DND-41 (cell line): ENCODE results near the gene NEFH.

ENCODE experiments used
- ATAC-seq: fragments of 200-7000 bp; cut with Tn5 transposase; 3 replicates; pipeline ENCODE4 v1.9.1; 2021; ENCODE audit warnings: low read depth; ENCODE audit not compliant: insufficient read depth
- DNase-seq: peaks from one replicate; pipeline ENCODE4 v3.0.0-alpha.2; 2020
- H2AFZ ChIP-seq: 2 replicates; pipeline ENCODE4 v1.6.0; 2012; ENCODE audit warnings: low read depth, low read length
- H3K27ac ChIP-seq: 2 replicates; pipeline ENCODE4 v1.5.1; 2012; ENCODE audit warnings: low read length, inconsistent platforms
- H3K27me3 ChIP-seq: fragments of 200-600 bp; sonication (generic); 2 replicates; pipeline ENCODE4 v1.6.0; 2012; ENCODE audit warnings: low read length, mild to moderate bottlenecking, inconsistent platforms; ENCODE audit not compliant: insufficient read depth, poor library complexity
- H3K36me3 ChIP-seq: 2 replicates; pipeline ENCODE4 v1.5.1; 2012; ENCODE audit warnings: low read length, inconsistent platforms; ENCODE audit not compliant: insufficient read depth
- H3K4me1 ChIP-seq: 2 replicates; pipeline ENCODE4 v1.5.1; 2012; ENCODE audit warnings: mild to moderate bottlenecking, low read length; ENCODE audit not compliant: insufficient read depth
- H3K4me2 ChIP-seq: 2 replicates; pipeline ENCODE4 v1.6.0; 2012; ENCODE audit warnings: mild to moderate bottlenecking, moderate library complexity, low read length, inconsistent platforms; ENCODE audit not compliant: insufficient read depth
- H3K4me3 ChIP-seq, 2 experiments: fragments of 200-600 bp in 1 of 2; shearing (Covaris generic) in 1 of 2; 2 replicates each; pipeline ENCODE4 v1.5.1; 2012 to 2016; ENCODE audit warnings: inconsistent platforms in 2 of 2, low read length in 2 of 2, mild to moderate bottlenecking in 2 of 2, low read depth in 1 of 2, moderate library complexity in 1 of 2
- H3K79me2 ChIP-seq: 2 replicates; pipeline ENCODE4 v1.6.0; 2012; ENCODE audit warnings: low read length, inconsistent platforms; ENCODE audit not compliant: insufficient read depth
- H3K9ac ChIP-seq: 2 replicates; pipeline ENCODE4 v1.6.0; 2012; ENCODE audit warnings: low read depth, mild to moderate bottlenecking, inconsistent platforms, low read length, moderate library complexity
- H3K9me3 ChIP-seq: 2 replicates; pipeline ENCODE4 v1.5.1; 2012; ENCODE audit warnings: low read length, moderate library complexity, mild to moderate bottlenecking, inconsistent platforms; ENCODE audit not compliant: insufficient read depth, severe bottlenecking
- H4K20me1 ChIP-seq: 2 replicates; pipeline ENCODE4 v1.6.0; 2012; ENCODE audit warnings: low read length; ENCODE audit not compliant: insufficient read depth
- EZH2 ChIP-seq: IDR thresholded peaks from 3 replicates; pipeline ENCODE4 v1.6.1; 2012; ENCODE audit warnings: borderline replicate concordance, low read depth, mild to moderate bottlenecking, moderate library complexity, low read length, inconsistent platforms; ENCODE audit not compliant: severe bottlenecking
- TF ChIP-seq, protein P1 (sequence below): IDR thresholded peaks from 2 replicates; pipeline ENCODE4 v1.5.1; 2012; ENCODE audit warnings: borderline replicate concordance, low read length, moderate library complexity, mild to moderate bottlenecking; ENCODE audit not compliant: poor library complexity, severe bottlenecking; ENCODE audit errors: extremely low read depth

NEFH gene

DNA sequence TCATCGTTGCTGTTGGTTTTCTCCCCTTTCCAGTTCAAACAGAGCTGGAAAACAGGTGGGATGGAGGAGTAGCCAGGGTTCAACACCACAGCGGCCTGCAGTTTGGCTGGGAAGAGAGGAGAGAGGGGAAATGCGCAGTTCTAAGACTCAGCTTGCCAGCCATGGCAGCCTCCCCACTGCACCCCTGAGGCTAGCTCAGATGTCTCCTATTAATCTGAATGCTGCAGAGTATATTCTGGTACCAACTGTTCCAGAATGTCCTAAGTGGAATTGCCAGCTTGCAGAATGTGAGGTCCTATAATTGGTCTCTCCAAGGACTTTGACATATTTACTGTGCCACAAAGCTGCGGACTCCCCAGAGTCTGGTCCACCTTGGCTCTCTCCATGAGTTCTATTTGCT lies 32.0 kb downstream of the NEFH start:
- H3K27ac ChIP-seq: no peak overlapping the region

DNA sequence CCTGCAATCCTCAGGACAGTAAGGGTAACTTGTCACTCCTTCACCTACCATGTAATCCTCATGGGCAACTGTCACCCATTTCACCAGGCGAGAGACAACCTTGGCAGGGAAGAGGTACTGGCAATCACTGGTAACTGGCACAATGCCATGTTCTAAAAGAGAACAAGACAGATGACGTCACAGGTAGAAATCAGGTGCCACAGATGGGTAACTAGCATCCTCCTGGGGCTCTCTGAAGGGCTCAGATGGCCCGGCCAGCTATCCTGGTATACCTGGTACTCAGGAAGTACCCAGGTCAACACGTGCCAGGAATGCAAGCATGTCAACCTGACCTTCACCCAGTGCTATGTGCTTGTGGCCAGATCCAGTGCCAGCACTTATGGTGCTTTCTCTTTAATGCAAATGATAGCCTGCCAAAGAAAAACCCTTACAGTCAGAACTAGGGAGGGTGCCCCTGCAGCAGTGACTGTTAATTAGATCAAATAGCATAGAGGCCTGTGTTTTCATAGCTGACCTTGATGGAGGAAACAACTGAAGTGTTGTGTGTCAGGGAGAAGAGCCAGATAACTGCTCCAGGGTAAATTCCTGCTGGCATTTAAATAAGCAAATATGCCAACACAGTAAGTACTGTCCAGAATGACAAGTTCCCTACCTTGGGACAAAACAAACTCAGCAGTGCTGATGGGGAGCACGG lies 37.3 kb downstream of the NEFH start:
- no peaks in the 10 kb centered on the region for H4K20me1 ChIP-seq
- H3K27ac ChIP-seq: no peak overlapping the region

More for the DNA sequence above, 32.0 kb downstream of the NEFH start:
- Histone ChIP-seq H4K20me1 (no peaks in the 10 kb centered on the region), H3K9me3 (no peaks in the 10 kb centered on the region), H3K9ac (no peak overlapping the region), H3K4me2 (no peak overlapping the region), H3K27me3 (no peaks in the 10 kb centered on the region), H2AFZ (no peak overlapping the region), H3K79me2 (no peaks in the 10 kb centered on the region), H3K4me1 (no peaks in the 10 kb centered on the region), H3K36me3 (peaks cover 84% of the 10 kb centered on the region), H3K4me3 (no peak overlapping the region)
- DNase-seq (no peak), ATAC-seq (no peak)
- TF ChIP-seq, protein P1, sequence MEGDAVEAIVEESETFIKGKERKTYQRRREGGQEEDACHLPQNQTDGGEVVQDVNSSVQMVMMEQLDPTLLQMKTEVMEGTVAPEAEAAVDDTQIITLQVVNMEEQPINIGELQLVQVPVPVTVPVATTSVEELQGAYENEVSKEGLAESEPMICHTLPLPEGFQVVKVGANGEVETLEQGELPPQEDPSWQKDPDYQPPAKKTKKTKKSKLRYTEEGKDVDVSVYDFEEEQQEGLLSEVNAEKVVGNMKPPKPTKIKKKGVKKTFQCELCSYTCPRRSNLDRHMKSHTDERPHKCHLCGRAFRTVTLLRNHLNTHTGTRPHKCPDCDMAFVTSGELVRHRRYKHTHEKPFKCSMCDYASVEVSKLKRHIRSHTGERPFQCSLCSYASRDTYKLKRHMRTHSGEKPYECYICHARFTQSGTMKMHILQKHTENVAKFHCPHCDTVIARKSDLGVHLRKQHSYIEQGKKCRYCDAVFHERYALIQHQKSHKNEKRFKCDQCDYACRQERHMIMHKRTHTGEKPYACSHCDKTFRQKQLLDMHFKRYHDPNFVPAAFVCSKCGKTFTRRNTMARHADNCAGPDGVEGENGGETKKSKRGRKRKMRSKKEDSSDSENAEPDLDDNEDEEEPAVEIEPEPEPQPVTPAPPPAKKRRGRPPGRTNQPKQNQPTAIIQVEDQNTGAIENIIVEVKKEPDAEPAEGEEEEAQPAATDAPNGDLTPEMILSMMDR: no peak
- no peak for TF ChIP-seq EZH2

DNA sequence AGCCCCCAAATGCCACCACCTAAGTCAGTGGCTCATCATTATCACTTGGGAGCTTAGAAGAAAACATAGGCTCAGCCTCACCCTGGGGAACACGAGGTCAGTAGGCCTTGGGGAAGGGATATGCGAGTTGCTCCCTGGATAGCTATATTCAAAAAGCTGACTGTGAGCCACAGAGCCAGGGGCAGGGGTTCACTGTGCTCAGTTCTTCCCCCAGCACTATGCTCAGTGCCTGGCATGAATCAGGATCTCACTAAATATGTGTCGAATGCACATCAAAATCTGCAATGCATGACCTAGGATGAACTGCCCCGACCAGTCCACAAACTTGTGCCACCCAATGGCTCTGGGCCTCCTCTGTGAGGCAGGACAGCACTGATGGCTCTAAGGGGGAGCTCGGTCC lies 38.4 kb downstream of the NEFH start:
- ATAC-seq (no peak), DNase-seq (no peak)
- Histone ChIP-seq H3K9me3 (no peaks in the 10 kb centered on the region), H3K4me3 (no peak overlapping the region), H2AFZ (no peak overlapping the region), H3K4me1 (no peaks in the 10 kb centered on the region), H3K9ac (no peak overlapping the region), H3K4me2 (no peak overlapping the region), H3K79me2 (no peaks in the 10 kb centered on the region), H4K20me1 (no peaks in the 10 kb centered on the region), H3K36me3 (peaks cover 76% of the 10 kb centered on the region), H3K27me3 (no peaks in the 10 kb centered on the region), H3K27ac (no peak overlapping the region)
- no peak for TF ChIP-seq EZH2
- TF ChIP-seq, protein P1: no peak

More for the DNA sequence above, 37.3 kb downstream of the NEFH start:
- Histone ChIP-seq H3K4me3 (no peak overlapping the region), H3K4me1 (no peaks in the 10 kb centered on the region), H3K36me3 (peaks cover 80% of the 10 kb centered on the region), H3K79me2 (no peaks in the 10 kb centered on the region), H3K9me3 (no peaks in the 10 kb centered on the region), H3K4me2 (no peak overlapping the region), H3K9ac (no peak overlapping the region), H3K27me3 (no peaks in the 10 kb centered on the region), H2AFZ (no peak overlapping the region)
- no peak for TF ChIP-seq EZH2
- TF ChIP-seq, protein P1: no peak
- no peak for ATAC-seq
- DNase-seq: no peak
